ENCODE results near the gene TSPAN9.

TSPAN9 gene

DNA sequence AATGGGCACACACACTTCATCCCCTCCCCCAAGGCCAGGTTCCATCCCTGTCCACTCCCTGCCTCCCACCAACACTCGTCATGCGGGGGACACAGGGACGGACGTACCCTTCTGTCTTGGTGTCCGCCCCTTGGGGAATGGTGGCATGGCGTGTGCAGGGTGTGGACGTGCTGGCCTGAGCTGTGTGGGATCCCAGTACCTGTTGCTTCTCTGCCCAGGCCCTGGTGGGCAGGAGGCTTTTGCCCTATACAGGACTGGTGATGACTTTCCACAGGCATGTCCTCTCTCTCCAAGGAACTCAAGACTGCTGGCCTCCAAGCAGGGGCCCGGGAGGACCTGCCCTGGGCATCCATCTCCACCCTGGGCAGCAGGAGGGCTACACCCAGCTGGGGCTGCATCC lies 218.0 kb downstream of the TSPAN9 start:
- TF ChIP-seq REST (IDR thresholded peaks at IDR 0.05; ENCODE audit: insufficient read depth in 1 of 2, low read depth in 2 of 2, low read length in 2 of 2) (no peak), FOXP2 (optimal IDR thresholded peaks at IDR 0.05; ENCODE audit: borderline replicate concordance, extremely low read depth, extremely low read length, insufficient read depth) (no peak), SIN3A (IDR thresholded peaks at IDR 0.05; ENCODE audit: borderline replicate concordance, insufficient read depth, low read length) (no peak), POLR2AphosphoS5 (IDR thresholded peaks at IDR 0.05; ENCODE audit: low read depth, low read length) (no peak), TAF1 (IDR thresholded peaks at IDR 0.05; ENCODE audit: borderline replicate concordance, insufficient read depth, low read length) (no peak)

DNA sequence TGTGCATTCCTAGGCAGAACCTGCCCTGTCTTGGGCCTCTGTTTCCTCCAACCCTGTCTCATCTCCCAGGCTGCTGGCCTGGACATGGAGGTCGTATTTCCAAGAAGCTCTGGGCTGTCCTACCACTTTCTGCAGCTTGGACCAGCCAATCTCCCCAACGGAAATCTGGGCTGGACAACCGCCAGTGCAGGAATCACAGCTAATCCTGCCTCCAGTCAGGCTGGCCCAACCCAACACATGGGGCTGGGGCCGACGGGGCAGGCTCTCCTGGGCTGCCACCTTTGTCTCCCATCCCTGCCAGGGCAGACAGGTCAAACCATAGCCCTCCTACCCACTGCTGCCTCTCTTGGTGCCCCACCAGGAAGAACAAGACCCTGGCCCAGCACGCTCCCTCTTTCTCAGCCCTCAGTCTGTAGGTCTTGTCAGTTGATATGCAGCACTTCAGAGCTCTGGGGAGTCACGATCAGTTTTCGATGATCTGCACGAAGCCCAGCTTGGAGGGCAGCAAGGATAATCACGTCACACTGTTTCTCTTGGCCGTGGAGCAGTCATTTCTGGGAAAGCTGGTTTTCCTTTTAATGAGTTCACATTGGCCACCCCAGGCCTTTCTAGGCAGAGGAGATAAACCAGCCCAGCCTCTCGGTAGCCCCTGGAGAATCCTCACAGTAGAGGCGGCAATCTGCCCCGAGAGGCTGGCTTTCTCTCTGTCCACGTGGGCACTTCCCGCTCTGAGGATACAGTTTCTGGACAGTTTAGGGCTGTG lies 218.6 kb downstream of the TSPAN9 start:
- no peak for TF ChIP-seq REST (IDR thresholded peaks at IDR 0.05; ENCODE audit: insufficient read depth in 1 of 2, low read depth in 2 of 2, low read length in 2 of 2)
- no peak for TF ChIP-seq SIN3A (IDR thresholded peaks at IDR 0.05; ENCODE audit: borderline replicate concordance, insufficient read depth, low read length)
- TF ChIP-seq TAF1 (IDR thresholded peaks at IDR 0.05; ENCODE audit: borderline replicate concordance, insufficient read depth, low read length): no peak

GRCh38 chr12:3296409-3296701 lies 219.2 kb downstream of the TSPAN9 start:
- no peak for TF ChIP-seq SIN3A (IDR thresholded peaks at IDR 0.05; ENCODE audit: borderline replicate concordance, insufficient read depth, low read length)
- TF ChIP-seq REST (IDR thresholded peaks at IDR 0.05; ENCODE audit: insufficient read depth in 1 of 2, low read depth in 2 of 2, low read length in 2 of 2): no peak
- TF ChIP-seq POLR2AphosphoS5 (IDR thresholded peaks at IDR 0.05; ENCODE audit: low read depth, low read length): no peak
- TF ChIP-seq TAF1 (IDR thresholded peaks at IDR 0.05; ENCODE audit: borderline replicate concordance, insufficient read depth, low read length): no peak
- no peak for TF ChIP-seq FOXP2 (optimal IDR thresholded peaks at IDR 0.05; ENCODE audit: borderline replicate concordance, extremely low read depth, extremely low read length, insufficient read depth)

DNA sequence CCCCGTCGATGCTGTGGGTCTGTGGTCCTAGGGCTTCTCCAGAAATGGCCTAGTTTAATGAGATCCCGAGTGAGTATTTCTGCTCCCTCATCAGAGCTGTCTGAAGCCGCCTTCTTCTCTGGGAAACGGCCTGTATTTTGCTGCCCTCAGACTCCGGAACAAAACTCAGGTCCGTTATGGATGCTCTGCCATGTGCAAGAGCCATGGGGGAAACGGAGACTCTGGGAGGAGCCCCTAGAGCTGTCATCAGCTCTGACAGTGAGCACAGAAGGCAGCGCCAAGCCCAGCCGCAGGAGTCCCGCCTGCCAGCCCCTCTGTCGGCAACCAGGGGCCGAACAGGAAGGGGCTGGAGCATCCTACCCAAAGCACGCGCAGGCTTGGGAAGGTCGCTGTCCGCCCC lies 221.4 kb downstream of the TSPAN9 start:
- no peak for TF ChIP-seq POLR2AphosphoS5 (IDR thresholded peaks at IDR 0.05; ENCODE audit: low read depth, low read length)
- no peak for TF ChIP-seq FOXP2 (optimal IDR thresholded peaks at IDR 0.05; ENCODE audit: borderline replicate concordance, extremely low read depth, extremely low read length, insufficient read depth)
- TF ChIP-seq REST (IDR thresholded peaks at IDR 0.05; ENCODE audit: insufficient read depth in 1 of 2, low read depth in 2 of 2, low read length in 2 of 2): no peak
- no peak for TF ChIP-seq SIN3A (IDR thresholded peaks at IDR 0.05; ENCODE audit: borderline replicate concordance, insufficient read depth, low read length)
- TF ChIP-seq TAF1 (IDR thresholded peaks at IDR 0.05; ENCODE audit: borderline replicate concordance, insufficient read depth, low read length): no peak
